Measurements from ENCODE around the gene CDH4.

CDH4 gene

DNA sequence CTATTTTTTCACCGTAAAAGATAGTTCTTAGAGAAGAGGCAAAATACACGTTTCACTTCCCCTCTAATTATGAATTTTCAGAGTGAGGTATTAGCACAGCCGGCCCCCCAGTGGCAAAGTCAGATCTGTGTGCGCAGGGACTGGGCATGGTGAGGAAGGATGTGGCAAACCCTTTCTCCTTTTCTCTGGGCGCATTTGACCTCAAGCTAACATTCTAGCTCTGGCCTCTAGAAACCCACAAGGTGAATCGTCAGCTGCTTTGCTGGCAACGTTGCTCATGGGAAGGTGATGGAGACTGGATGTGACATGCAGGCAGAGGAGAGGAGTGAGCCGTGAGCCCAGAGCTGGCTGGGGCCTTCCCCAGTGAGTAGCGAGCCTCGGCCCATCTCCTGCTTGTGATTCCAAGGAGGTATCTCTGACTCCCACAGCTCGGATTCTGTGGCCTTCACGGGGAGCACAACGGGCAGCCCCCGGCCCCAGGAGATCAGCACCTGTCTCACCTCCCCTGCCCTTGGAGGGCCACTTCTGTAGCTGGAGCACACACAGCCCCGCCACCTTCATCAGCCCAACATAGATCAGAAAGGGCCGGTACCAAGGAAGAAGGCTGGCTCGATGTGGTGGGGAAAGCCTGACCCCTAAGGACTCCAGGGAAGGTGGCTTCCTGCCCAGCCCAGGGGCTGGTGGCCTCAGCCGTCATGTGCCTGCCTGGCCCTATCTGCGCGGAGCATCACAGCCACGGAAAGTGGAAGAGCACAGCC is 660.8 kb downstream of the CDH4 start:
- Histone ChIP-seq H3K4me3 (ENCODE audit: extremely low read depth, insufficient read depth, low read length, poor library complexity, severe bottlenecking) (no peak overlapping the region), H3K4me1 (ENCODE audit: control insufficient read depth, insufficient read depth, low read length, poor library complexity, severe bottlenecking) (no peaks in the 10 kb centered on the region), H3K9me3 (ENCODE audit: control insufficient read depth, low read length) (no peaks in the 10 kb centered on the region), H3K36me3 (ENCODE audit: control insufficient read depth, insufficient read depth, low read length) (no peaks in the 10 kb centered on the region), H3K27ac (ENCODE audit: low read depth, low read length, severe bottlenecking) (no peak overlapping the region)
- 92% methylated on average over 15 of the region's 21 CpGs for WGBS, 2 experiments (ENCODE audit: insufficient coverage in 2 of 2)

DNA sequence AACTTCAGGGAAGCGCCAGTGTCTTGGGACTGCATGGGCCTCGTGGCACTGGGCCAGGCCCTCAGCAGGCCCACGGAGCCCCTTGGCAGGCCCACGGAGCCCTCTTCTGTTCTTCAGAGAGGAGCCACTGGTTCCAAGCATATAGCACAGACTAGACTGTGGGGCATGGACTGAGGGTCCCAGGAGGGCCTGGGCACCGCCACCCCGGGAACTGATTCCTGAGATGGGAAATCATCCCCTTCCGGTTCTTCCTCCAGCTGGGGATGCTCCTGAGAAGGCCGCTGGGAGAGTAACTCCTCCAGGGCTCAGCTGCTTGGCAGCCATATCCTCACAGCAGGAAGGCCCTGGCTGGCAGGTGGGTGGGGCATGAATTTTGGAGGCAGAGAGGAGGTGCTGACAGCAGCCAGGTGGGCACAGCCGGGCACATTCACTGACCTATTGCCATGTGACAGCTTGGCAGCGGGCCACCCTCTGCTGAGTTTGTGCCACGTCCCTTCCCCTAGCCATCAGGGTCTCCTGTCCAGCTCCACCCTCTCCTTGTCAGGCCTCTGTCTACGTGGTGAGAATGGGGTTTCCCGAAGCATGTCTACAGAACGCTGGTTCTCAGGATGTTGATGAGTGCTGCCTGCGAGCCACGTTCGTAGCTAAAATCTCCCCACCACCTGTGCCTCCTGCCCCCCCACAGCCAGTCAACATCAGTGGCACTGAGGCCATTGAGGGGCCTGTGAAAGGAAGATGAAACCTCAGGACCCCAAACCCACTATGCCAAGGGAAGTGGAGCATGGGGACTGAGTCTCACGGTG is 661.6 kb downstream of the CDH4 start:
- H3K36me3 ChIP-seq (ENCODE audit: control insufficient read depth, insufficient read depth, low read length) = no peaks in the 10 kb centered on the region
- H3K9me3 ChIP-seq (ENCODE audit: control insufficient read depth, low read length) = no peaks in the 10 kb centered on the region
- WGBS, 2 experiments (ENCODE audit: insufficient coverage in 2 of 2) = 93 to 95% methylated on average over 12 to 15 of the region's 18 CpGs
- no peak overlapping the region for H3K4me3 ChIP-seq (ENCODE audit: extremely low read depth, insufficient read depth, low read length, poor library complexity, severe bottlenecking)
- no peaks in the 10 kb centered on the region for H3K4me1 ChIP-seq (ENCODE audit: control insufficient read depth, insufficient read depth, low read length, poor library complexity, severe bottlenecking)
- no peak overlapping the region for H3K27ac ChIP-seq (ENCODE audit: low read depth, low read length, severe bottlenecking)

DNA sequence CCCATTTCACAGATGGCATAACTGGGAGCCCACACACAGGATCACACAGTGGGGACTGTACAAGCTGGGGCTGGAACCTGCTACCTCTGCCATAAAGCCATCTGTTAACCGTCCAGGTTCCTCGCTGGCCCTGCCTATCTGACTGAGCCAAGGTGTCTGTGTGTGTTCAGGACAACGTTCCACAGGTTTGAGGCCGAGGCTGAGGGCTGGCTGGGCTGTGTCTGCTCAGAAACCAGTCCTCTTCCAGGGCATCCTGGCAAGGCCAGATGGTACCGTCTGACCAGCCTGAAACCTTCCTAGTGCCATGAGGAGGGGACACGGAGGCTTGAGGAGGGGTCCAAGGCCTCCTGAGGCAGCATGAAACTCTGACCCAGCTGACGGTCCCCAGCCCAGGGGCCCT is 663.0 kb downstream of the CDH4 start:
- Histone ChIP-seq H3K36me3 (ENCODE audit: control insufficient read depth, insufficient read depth, low read length) (no peaks in the 10 kb centered on the region), H3K27ac (ENCODE audit: low read depth, low read length, severe bottlenecking) (no peak overlapping the region), H3K4me3 (ENCODE audit: extremely low read depth, insufficient read depth, low read length, poor library complexity, severe bottlenecking) (no peak overlapping the region), H3K9me3 (ENCODE audit: control insufficient read depth, low read length) (peaks cover 9% of the 10 kb centered on the region), H3K4me1 (ENCODE audit: control insufficient read depth, insufficient read depth, low read length, poor library complexity, severe bottlenecking) (no peaks in the 10 kb centered on the region)
- 86 to 97% methylated on average over 7 of the region's 7 CpGs for WGBS, 2 experiments (ENCODE audit: insufficient coverage in 2 of 2)

DNA sequence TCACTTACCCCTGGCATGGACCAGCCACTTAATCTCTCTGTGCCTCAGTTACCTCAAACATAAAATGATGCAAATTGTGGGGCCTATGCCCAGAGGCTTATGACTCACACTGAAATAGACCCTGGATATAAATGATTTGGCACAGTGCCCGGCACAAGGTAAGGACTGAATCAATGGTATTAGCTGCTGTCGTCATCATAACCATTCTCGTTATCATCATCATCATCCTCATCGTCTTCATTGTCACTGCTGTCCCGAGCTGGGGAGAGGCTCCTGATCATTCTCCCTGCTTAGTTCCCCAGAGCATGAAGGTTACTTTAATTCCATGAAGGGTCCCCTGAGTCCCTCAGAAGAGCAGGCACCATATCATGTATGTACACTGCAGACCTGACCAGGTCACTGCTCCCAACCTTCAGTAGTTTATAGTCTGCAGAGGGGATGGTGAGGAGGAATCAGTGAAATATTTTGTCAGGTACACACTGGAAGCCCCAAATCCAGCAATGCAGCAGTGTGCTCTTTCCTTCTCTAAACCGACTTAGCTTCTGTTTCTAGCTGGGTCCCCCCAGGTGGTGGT is 664.3 kb downstream of the CDH4 start:
- WGBS, 2 experiments (ENCODE audit: insufficient coverage in 2 of 2) = 91 to 95% methylated on average over 5 to 6 of the region's 6 CpGs
- Histone ChIP-seq H3K36me3 (ENCODE audit: control insufficient read depth, insufficient read depth, low read length) (no peaks in the 10 kb centered on the region), H3K4me1 (ENCODE audit: control insufficient read depth, insufficient read depth, low read length, poor library complexity, severe bottlenecking) (no peaks in the 10 kb centered on the region), H3K9me3 (ENCODE audit: control insufficient read depth, low read length) (peaks cover 16% of the 10 kb centered on the region), H3K27ac (ENCODE audit: low read depth, low read length, severe bottlenecking) (no peak overlapping the region), H3K4me3 (ENCODE audit: extremely low read depth, insufficient read depth, low read length, poor library complexity, severe bottlenecking) (no peak overlapping the region)

DNA sequence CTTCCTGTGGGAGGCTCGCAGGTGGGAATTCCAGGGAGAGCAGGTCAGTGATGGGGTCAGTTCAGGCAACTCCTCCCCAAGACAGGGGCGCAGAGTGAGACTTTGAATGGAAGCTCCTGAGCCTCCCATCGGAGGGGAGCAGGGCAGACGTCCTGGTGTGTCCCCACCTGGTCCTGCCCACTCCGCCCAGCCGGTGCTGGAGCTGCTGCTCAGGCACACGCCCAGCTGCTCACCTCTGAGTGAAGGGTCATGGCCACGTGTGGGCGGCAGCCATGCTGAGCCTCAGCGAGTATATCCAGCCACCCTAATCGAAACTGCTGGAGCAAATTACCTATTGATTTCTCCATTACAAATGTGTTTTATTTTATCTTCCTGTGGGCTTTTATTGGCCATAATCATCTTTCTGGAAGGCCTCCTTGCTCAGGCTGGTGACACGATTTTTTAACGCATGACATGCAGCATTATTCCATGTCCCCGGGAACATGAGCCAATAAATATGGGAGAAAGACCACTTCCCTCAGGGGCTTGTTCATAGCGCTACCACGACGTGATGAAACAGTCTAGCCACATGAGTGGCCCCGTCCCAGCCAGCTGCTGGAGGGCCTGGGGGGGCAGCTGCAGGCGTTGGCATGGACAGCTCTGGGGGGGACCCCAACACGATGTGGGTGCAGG is 665.5 kb downstream of the CDH4 start:
- Histone ChIP-seq H3K36me3 (ENCODE audit: control insufficient read depth, insufficient read depth, low read length) (no peaks in the 10 kb centered on the region), H3K4me3 (ENCODE audit: extremely low read depth, insufficient read depth, low read length, poor library complexity, severe bottlenecking) (no peak overlapping the region), H3K4me1 (ENCODE audit: control insufficient read depth, insufficient read depth, low read length, poor library complexity, severe bottlenecking) (no peaks in the 10 kb centered on the region), H3K27ac (ENCODE audit: low read depth, low read length, severe bottlenecking) (no peak overlapping the region), H3K9me3 (ENCODE audit: control insufficient read depth, low read length) (peaks cover 16% of the 10 kb centered on the region)
- 81 to 83% methylated on average over 18 of the region's 20 CpGs for WGBS, 2 experiments (ENCODE audit: insufficient coverage in 2 of 2)

DNA sequence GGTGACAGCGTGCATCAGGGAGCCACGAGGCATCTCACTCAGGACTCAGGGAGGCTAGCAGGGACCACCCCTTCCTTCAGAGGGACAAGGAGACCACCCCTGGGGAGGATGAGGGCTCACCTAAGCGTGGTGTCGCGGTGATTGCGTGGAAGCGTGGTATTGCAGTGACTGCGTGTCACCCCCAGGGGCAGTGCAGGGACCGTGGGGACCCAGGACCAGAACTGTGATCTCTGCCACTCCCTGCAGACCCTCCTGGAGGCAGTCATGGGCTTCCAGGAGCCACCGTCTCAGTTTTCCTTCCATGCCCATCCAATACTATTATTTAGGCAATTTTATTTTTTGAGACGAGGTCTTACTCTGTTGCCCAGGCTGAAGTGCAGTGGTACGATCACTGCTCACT is 666.5 kb downstream of the CDH4 start:
- WGBS, 2 experiments (ENCODE audit: insufficient coverage in 2 of 2) = 90 to 92% methylated on average over 7 to 10 of the region's 12 CpGs
- peaks cover 16% of the 10 kb centered on the region for H3K9me3 ChIP-seq (ENCODE audit: control insufficient read depth, low read length)
- no peaks in the 10 kb centered on the region for H3K4me1 ChIP-seq (ENCODE audit: control insufficient read depth, insufficient read depth, low read length, poor library complexity, severe bottlenecking)
- no peak overlapping the region for H3K4me3 ChIP-seq (ENCODE audit: extremely low read depth, insufficient read depth, low read length, poor library complexity, severe bottlenecking)
- H3K36me3 ChIP-seq (ENCODE audit: control insufficient read depth, insufficient read depth, low read length) = no peaks in the 10 kb centered on the region
- H3K27ac ChIP-seq (ENCODE audit: low read depth, low read length, severe bottlenecking) = no peak overlapping the region

DNA sequence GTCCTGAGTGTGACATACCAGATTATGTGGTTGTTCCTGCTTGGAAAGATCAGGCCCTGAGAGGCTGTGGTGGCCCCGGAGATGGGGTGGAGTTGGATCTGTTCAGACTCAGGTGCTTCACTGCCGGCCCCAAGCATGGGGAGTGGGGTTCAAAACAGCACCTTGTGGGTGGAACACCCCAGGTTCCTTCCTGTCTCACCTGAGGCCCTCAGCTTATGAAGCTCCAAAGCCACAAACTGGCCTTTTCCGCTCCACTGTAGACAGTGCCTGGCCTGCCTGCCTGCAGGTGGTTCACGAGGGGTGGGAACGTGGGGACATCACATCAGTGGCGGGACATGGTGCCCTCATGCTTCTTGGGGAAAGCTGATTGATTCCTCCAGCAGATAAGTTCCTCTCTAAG is 667.2 kb downstream of the CDH4 start:
- Histone ChIP-seq H3K4me3 (ENCODE audit: extremely low read depth, insufficient read depth, low read length, poor library complexity, severe bottlenecking) (no peak overlapping the region), H3K27ac (ENCODE audit: low read depth, low read length, severe bottlenecking) (no peak overlapping the region), H3K9me3 (ENCODE audit: control insufficient read depth, low read length) (peaks cover 16% of the 10 kb centered on the region), H3K36me3 (ENCODE audit: control insufficient read depth, insufficient read depth, low read length) (no peaks in the 10 kb centered on the region), H3K4me1 (ENCODE audit: control insufficient read depth, insufficient read depth, low read length, poor library complexity, severe bottlenecking) (no peaks in the 10 kb centered on the region)
- 87 to 91% methylated on average over 5 of the region's 6 CpGs for WGBS, 2 experiments (ENCODE audit: insufficient coverage in 2 of 2)

DNA sequence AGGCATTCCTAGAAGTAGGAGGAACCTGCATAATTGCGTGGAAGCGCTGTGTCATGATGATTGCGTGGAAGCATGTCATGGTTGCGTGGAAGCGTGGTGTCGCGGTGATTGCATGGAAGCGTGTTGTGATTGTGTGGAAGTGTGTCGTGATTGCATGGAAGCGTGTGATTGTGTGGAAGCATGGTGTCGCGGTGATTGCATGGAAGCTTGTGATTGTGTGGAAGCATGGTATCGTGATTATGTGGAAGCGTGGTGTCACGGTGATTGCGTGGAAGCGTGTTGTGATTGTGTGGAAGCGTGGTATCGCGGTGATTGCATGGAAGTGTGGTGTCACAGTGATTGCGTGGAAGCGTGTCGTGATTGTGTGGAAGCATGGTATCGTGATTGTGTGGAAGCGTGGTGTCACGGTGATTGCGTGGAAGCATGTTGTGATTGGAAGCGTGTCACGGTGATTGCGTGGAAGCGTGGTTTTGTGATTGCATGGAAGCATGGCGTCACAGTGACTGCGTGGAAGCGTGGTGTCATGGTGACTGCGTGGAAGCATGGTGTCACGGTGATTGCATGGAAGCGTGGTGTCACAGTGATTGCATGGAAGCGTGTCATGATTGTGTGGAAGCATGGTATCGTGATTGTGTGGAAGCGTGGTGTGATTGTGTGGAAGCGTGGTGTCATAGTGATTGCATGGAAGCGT is 667.8 kb downstream of the CDH4 start:
- Histone ChIP-seq H3K36me3 (ENCODE audit: control insufficient read depth, insufficient read depth, low read length) (no peaks in the 10 kb centered on the region), H3K27ac (ENCODE audit: low read depth, low read length, severe bottlenecking) (no peak overlapping the region), H3K4me3 (ENCODE audit: extremely low read depth, insufficient read depth, low read length, poor library complexity, severe bottlenecking) (no peak overlapping the region), H3K9me3 (ENCODE audit: control insufficient read depth, low read length) (peaks cover 16% of the 10 kb centered on the region), H3K4me1 (ENCODE audit: control insufficient read depth, insufficient read depth, low read length, poor library complexity, severe bottlenecking) (no peaks in the 10 kb centered on the region)
- WGBS, 2 experiments (ENCODE audit: insufficient coverage in 2 of 2) = 85 to 87% methylated on average over 41 of the region's 42 CpGs

DNA sequence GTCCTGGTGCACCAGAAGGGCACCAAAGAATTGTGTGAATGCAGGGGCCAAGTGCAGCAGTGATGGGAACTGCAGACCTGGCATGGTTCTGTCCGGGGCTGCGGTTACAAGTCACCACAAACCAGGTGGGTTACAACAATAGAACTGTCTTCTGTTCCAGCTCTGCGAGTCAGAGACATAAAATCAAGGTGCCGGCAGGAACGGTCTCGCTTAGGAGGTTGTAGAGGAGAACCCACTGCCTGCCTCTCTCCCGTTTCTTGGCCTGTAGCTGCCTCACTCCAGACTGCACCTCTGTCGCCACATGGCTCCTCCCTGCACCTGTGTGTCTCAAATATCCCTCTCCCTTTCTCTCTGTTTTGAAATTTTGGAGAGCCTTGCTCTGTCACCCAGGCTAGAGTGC is 670.4 kb downstream of the CDH4 start:
- WGBS, 2 experiments (ENCODE audit: insufficient coverage in 2 of 2) = 88 to 94% methylated on average over 8 of the region's 8 CpGs
- H3K4me3 ChIP-seq (ENCODE audit: extremely low read depth, insufficient read depth, low read length, poor library complexity, severe bottlenecking) = no peak overlapping the region
- H3K9me3 ChIP-seq (ENCODE audit: control insufficient read depth, low read length) = peaks cover 16% of the 10 kb centered on the region

DNA sequence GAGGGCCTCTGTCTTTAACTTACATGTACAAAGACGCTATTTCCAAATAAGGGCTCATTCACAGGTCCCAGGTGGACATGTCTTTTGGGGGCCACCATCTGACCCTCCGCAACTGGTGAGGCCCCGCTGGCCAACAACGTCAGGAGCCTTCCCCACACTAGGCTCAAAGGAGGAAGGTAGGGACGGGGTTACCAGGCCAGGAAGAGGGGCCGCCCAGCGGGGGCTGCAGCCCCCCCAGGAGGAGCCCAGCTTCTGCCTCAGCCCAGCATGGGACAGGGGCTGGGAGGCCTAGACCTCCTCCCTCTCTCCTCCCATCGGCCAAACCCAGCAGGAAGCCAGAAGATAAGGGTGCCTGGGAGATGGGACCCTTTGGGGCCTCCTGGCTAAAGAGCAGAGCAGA is 670.9 kb downstream of the CDH4 start:
- no peak overlapping the region for H3K27ac ChIP-seq (ENCODE audit: low read depth, low read length, severe bottlenecking)
- no peak overlapping the region for H3K4me3 ChIP-seq (ENCODE audit: extremely low read depth, insufficient read depth, low read length, poor library complexity, severe bottlenecking)
- H3K4me1 ChIP-seq (ENCODE audit: control insufficient read depth, insufficient read depth, low read length, poor library complexity, severe bottlenecking) = no peaks in the 10 kb centered on the region
- no peaks in the 10 kb centered on the region for H3K36me3 ChIP-seq (ENCODE audit: control insufficient read depth, insufficient read depth, low read length)
- peaks cover 16% of the 10 kb centered on the region for H3K9me3 ChIP-seq (ENCODE audit: control insufficient read depth, low read length)
- 88 to 96% methylated on average over 3 to 6 of the region's 8 CpGs for WGBS, 2 experiments (ENCODE audit: insufficient coverage in 2 of 2)

More for the DNA sequence above, 670.4 kb downstream of the CDH4 start:
- H3K36me3 ChIP-seq (ENCODE audit: control insufficient read depth, insufficient read depth, low read length) = no peaks in the 10 kb centered on the region
- H3K27ac ChIP-seq (ENCODE audit: low read depth, low read length, severe bottlenecking) = no peak overlapping the region
- no peaks in the 10 kb centered on the region for H3K4me1 ChIP-seq (ENCODE audit: control insufficient read depth, insufficient read depth, low read length, poor library complexity, severe bottlenecking)

Measured in mesodermal cell (in vitro differentiated cells).